ENCODE measurements around the gene ATP6V0A4.

DNA sequence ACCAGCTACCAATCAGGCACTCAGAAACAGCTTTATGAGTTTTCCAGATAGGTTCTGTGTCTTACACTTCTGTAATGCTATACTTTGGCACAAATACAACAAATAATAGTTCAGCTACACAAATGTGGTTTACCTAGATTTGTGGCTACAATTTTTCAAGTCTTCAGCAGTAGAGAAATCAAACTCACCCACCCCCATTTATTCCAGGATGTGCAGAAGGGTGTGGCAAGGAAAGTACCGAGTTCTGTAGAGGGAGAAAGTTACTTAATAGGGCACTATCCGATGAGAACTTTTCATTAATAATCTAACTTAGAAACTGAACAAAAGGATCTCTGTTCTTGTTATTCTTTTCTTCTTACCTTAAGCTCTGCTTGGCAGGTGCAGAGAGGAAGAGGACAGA lies 30.3 kb upstream of the ATP6V0A4 start:
- TF ChIP-seq, protein P1, sequence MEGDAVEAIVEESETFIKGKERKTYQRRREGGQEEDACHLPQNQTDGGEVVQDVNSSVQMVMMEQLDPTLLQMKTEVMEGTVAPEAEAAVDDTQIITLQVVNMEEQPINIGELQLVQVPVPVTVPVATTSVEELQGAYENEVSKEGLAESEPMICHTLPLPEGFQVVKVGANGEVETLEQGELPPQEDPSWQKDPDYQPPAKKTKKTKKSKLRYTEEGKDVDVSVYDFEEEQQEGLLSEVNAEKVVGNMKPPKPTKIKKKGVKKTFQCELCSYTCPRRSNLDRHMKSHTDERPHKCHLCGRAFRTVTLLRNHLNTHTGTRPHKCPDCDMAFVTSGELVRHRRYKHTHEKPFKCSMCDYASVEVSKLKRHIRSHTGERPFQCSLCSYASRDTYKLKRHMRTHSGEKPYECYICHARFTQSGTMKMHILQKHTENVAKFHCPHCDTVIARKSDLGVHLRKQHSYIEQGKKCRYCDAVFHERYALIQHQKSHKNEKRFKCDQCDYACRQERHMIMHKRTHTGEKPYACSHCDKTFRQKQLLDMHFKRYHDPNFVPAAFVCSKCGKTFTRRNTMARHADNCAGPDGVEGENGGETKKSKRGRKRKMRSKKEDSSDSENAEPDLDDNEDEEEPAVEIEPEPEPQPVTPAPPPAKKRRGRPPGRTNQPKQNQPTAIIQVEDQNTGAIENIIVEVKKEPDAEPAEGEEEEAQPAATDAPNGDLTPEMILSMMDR (IDR thresholded peaks at IDR 0.05), result no peak
- no peak for TF ChIP-seq ZFX (IDR thresholded peaks at IDR 0.05; ENCODE audit: borderline replicate concordance)

All from 22Rv1 (cell line).